Limb (tissue), 2 donors: ENCODE results near the gene ENTHD1.

Experiments used
- DNase-seq, 2 donors: peaks; one replicate each; pipeline ENCODE4 v3.0.0-alpha.2; 2016; ENCODE audit errors: extremely low spot score in 2 of 2

ENTHD1 gene, protein sequence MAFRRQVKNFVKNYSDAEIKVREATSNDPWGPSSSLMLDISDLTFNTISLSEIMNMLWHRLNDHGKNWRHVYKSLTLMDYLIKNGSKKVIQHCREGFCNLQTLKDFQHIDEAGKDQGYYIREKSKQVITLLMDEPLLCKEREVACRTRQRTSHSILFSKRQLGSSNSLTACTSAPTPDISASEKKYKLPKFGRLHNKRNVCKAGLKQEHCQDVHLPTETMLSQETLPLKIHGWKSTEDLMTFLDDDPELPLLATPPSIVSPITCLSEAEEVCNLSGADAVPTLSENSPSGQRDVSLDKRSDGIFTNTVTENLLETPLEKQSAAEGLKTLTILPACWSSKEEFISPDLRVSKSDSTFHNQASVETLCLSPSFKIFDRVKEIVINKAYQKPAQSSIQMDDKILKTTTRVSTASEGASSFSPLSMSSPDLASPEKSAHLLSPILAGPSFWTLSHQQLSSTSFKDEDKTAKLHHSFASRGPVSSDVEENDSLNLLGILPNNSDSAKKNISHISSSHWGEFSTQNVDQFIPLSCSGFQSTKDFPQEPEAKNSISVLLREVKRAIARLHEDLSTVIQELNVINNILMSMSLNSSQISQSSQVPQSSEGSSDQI

GRCh38 chr22:39893526-39893925, at the start of gene ENTHD1:
TSS of gene ENTHD1 (minus strand) at chr22:39893760. CDS start at chr22:39887748, 6,012 bp downstream.
- DNase-seq = no peak

DNA sequence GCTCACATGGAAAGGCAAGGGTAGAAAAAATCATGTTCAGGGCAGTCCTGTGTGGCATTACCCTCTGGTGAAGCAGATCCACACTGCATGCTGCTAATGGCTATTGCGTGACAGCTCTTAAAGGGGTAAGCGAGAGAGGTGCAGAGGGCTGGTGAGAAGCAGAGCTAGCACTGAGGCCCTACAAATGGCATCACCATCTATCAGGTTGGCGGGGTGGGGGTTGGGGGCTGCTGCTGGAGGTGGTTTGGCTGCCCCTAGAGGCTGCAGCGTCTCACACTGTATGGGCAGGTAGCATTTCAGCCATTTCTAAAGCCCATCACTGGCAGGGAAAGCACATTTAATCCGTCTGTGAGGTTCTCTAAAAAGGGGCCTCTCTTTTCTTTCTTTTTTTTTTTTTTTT, 49.8 kb upstream of the ENTHD1 start:
- no peak for DNase-seq

DNA sequence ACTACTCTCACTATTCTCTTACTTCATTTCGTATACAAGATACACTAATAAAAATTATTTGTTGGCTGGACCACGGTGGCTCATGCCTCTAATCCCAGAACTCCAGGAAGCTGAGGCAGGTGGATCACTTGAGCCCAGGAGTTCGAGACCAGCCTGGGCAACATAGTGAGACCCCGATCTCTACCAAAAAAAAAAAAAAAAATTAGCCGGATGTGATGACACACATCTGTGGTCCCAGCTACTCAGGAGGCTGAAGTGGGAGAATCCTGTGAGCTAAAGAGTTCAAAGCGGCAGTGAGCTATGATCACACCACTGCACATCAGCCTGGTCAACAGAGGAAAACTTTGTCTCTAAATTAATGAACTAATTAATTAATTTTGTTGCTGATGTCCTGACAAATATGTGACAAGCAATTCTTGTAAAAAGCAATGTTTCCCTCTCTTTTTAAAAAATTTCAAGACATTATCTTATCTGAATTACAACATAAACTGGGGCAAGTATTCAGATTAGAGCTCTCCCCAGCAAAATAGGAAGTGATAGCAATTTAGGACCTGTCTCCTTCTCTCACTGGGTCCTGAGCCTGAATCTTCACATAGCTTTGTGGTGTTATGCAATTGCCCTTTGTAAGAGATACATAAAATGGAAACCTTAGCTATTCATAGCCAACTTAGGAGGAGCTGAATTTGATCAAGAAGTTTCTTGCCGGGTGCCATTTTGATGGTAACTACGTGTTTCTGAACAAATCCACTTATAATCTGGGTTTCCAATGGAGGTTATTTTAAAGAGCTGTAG, 49.1 kb upstream of the ENTHD1 start:
- no peak for DNase-seq

DNA sequence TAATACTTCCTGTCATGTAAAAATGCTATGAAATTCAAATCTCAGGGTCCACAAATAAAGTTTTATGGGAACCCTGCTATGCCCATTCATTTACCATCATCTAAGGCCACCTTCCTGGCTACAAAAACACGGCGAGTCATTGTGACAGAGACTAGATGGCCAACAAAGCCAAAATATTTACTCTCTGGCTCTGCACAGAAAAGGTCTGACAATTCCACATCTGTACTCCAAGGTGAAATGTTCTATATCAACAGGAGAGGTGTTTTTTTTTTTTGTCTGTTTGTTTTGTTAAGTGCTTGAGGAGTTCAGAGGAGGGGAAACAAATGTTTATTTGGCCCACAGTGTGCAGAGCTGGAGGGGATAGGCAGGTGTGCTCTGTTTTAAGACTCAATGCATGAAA, 48.0 kb upstream of the ENTHD1 start:
- DNase-seq = no peak

GRCh38 chr22:39940757-39941305, 47.3 kb upstream of the ENTHD1 start:
- no peak for DNase-seq

DNA sequence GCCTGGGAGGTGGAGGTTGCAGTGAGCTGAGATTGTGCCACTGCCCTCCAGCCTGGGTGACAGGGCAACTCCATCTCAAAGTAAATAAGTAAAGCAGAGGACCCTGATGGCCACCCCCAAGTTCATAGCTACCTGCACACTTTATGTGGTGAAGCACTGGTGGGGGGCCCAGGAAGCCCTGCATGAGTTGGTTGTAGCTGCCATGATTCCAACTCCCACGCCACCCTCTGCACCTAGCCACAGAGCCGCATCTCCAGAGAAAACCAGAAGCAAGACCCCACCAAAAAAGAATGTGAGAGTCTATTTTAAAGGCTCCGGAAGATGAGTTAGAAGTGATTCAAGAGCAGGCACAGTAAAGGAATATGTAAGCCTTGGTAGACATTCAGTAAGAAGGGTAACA, 46.3 kb upstream of the ENTHD1 start:
- no peak for DNase-seq

- DNase-seq = no peak
Observed at GRCh38 chr22:39938509-39939111, 45.0 kb upstream of the ENTHD1 start.

DNA sequence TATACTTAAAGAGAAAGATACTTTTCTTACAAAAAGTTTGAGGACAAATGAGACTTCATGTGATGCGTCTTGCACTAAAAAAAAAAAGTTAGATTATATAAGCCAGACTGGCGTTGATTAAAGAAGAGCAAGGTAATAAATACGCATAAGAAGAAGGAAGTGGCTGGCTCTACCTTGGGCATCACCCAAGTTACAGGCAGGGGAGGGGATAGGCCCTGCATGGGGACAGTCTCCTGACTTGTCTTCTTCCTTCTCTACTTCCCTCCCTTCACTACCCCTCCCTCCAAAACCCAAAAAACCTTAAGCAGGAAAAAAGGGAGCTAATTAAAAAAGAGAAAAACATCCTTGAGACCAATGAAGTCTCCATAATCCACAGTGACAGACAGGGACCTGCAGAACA, 44.3 kb upstream of the ENTHD1 start:
- no peak for DNase-seq

- DNase-seq = no peak
Observed at GRCh38 chr22:39936523-39937145, 43.1 kb upstream of the ENTHD1 start.

DNA sequence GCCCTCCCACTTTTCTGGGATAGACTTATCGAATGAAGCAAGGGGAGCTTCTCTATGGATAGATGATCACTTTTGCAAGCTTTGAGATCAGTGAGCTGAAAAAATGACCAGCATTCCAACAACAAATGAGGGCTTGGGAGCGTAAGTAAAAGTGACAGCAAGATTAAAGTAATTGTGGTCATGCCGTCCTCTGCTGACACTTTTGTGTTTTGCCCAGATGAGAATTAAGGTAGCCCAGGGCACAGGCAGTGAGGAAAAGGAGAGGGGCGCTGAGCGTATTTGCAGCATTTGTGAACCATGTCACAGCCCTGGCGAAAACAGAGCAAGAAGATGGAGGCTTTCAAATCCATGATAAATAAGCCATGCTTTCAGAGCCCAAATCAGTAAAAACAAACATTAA, 42.1 kb upstream of the ENTHD1 start:
- no peak for DNase-seq

GRCh38 chr22:39935116-39935515, 41.6 kb upstream of the ENTHD1 start:
- no peak for DNase-seq

- DNase-seq = no peak
Observed at GRCh38 chr22:39933741-39934140, 40.2 kb upstream of the ENTHD1 start.

GRCh38 chr22:39932918-39933649, 39.5 kb upstream of the ENTHD1 start:
- DNase-seq = no peak

DNA sequence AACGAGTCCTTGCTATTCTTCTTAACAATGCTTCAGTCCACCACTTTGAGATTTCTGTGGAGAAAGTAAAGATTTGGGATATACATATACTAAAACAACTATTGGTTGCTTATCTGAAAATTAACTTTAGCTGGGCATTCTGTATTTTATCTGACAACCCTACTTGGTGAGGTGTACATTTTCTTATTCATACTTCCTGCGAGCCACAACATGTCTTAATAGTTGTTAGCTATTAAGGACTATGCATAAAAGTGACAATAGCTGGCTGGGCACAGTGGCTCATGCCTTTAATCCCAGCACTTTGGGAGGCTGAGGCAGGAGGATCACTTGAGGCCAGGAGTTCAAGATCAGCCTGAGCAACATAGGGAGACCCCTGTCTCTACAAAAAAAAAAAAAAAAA, 38.6 kb upstream of the ENTHD1 start:
- DNase-seq = no peak

- DNase-seq = no peak
Observed at GRCh38 chr22:39931251-39931650, 37.7 kb upstream of the ENTHD1 start.

DNA sequence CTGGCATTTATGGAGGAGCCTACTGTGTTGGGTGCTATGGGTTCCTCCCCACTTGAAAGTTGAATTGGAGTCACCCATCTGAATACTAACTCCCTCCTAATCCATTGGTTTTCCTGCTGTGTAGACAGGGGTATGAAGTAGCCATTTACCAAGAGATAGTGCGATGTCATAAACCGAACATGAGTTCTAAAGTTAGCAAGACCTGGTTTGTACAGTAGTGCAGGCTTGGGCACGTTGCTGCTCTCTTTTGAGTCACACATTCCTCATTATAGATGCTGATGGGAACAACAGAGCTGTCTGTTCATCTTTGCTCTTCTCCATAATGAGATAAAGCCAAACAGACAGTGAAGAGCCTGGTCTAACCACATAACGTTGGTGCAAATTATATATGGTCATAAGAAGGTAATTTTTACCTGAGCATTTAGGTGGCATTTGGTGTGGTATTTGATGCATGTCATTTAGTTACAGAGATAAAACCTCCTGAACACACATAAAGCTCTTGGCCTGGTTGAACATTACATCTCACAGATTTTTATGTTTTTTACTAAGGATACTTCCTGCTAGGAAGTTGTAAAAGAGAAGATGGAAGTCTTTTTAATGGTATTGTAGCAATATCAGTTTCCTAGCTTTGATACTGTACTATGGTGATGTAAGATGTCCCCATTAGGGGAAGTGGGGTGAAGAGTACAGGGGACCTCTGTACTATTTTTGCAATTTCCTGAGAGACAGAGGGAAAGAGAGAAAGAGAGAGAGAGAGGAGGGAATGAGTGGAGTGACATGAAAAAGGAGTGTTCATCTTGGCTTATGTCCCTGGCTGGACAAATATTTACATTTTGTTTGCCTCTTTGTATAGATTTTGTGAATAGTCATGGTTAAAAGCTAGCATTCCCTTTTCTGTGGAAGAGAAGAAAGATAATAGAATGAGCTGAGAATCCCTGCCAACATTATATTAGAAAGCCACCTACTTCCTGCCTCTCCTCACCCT, 35.3 kb upstream of the ENTHD1 start:
- DNase-seq = no peak

- DNase-seq = no peak
Observed at GRCh38 chr22:39927544-39927943, 34.0 kb upstream of the ENTHD1 start.

DNA sequence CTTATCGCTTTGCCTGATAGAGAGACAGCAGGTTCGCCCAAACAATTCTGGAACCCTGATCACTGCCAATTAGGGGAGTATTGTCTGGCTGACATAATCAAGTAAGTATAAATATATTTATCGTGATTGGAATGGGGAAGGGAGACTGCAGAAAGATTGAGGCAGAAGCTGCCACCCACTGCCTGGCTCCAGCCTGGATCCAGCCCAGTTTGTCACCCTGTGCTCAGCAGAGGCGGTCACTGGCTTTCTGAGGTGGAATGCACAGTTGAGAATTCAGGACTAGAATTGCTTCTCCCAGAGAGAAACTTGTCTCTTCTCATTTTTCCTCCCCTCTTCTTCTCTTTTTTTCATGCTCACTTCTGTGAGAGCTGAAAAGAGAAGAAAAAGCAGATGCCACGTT, 33.2 kb upstream of the ENTHD1 start:
- no peak for DNase-seq
